Limb (tissue), 2 donors: ENCODE results near the gene CUEDC1.

Experiments
- DNase-seq, 2 donors: peaks; one replicate each; pipeline ENCODE4 v3.0.0-alpha.2; 2016; ENCODE audit errors: extremely low spot score in 2 of 2

Gene CUEDC1

GRCh38 chr17:57955183-57955931 lies at the start of gene CUEDC1:
Gene CUEDC1 (minus strand): TSS chr17:57955412. CDS start chr17:57885564, 69,848 bp downstream.
- peak; percentile 70 to 89 for DNase-seq

- no peak for DNase-seq
Observed at GRCh38 chr17:58004060-58004459, 48.8 kb upstream of the CUEDC1 start.

DNA sequence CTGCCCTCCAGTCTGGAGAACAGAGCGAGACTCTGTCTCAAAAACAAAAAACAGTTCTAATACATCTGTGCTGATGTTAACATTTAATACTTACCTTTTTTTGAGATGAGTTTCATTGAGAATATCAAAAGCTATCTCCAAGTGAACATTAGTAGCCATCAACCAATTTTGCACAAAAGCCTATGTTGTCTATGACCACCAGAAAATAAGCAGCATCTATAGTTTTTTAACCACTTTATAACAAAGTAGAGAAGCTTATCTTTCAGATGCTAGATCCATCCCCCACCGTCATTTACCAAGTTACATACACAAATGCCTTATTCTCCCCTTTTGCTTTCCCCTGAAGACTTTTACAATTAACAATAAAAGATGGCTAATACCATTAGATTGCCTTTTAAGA lies 47.8 kb upstream of the CUEDC1 start:
- no peak for DNase-seq

GRCh38 chr17:58002154-58002948 lies 47.1 kb upstream of the CUEDC1 start:
- DNase-seq, result no peak

- no peak for DNase-seq
Observed at GRCh38 chr17:58001461-58002124, 46.4 kb upstream of the CUEDC1 start.

DNA sequence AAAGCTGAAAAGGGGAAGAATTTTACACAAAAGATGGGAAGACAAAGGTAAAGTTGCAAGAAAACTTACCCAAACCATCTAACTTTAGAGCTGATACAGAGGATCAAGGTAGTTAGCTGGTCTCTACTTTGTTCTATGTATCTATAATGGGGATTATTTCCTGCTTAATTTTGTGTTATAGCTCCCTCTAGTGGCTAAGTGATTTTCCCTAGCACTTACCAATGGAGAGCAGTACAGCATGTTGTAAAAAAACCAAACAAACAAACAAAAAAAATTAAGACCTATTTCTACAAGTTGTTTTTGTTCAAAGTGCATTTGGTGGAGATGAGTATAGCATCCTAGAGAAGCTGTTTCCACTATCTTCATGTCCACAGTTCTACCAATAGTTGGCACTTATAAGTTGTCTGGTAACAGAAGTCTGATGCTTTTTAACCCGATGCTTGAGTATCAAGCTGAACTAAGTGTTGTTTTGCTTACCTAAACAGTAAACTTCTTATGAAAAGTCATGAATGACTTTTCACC lies 44.3 kb upstream of the CUEDC1 start:
- DNase-seq, result peak in 1 of 2 donors; percentile 87

- DNase-seq, result no peak
Observed at GRCh38 chr17:57999010-57999495, 43.8 kb upstream of the CUEDC1 start.

DNA sequence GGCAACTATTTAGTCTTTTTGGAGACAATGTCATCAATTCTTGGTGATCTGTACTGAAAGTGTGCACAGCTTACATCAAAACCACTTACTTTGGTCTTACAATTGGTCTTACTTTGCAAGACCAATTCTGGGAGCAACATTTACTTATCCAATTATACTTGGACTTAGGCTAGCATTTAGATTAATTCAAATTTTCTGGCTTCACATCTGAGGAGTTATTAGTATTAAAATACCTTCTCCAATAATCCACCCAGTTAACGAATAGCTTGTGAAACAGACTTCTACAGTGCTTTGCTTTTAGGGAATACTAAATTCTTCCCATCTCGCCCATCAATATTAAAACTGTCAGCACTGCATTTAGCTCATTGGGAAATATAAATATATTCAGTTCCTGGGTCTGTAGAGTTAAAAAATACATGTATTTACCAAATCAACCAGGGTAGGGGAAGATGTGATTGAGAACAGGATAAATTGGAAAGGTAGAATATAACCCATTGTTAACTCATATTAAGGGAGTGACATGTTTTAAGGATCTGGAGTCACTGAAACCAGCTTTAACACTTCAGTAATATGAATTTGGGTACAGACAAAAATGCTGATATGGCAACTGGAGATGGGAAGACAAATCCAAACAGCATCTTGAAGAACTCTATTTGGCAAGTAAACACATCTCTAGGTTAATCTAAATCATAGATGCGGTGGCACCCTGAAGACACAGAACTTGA lies 42.0 kb upstream of the CUEDC1 start:
- no peak for DNase-seq

GRCh38 chr17:57995076-57995956 lies 40.1 kb upstream of the CUEDC1 start:
- DNase-seq, result peak; percentile 68 to 74

- no peak for DNase-seq
Observed at GRCh38 chr17:57994436-57994835, 39.2 kb upstream of the CUEDC1 start.

DNA sequence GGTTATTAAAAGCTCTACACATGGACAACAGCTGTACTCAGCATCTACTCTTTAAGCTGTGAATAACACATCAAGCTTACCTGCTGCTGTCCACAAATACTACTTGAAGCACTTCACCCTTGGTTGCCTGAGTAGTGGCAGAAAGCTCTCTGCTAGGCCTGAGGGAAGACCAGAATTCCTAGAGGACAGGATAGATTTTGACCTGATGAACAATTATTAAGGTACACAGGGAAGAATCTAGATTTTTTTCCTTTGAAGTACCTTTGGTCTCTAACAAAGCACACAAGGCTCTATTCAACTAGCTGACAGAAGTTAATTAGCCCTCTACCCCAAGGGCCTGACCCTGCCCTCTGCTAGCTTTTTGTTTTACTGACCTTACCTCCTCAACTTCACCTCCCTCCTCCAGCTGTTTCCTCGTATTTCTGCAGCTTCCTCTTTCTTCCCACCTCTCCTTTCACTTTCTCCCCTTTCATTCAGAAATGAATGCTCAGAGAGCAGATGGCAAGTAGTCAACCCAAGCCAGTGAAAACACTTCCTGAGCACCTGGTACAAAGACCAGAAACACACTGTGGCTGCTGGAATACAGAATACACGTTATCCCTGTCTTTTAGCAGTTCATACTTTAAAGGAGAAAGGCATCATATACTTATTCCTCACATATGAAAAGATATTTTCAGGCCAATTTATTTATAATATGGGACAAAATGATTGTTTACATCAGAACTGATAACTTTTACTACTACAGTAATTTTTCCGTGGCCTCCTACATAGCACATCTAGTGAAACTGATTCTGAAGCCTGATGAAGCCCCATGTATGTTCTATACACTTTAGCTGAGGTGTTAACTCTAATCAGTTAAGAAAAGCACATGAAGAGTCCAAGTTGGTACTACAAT lies 38.5 kb upstream of the CUEDC1 start:
- no peak for DNase-seq

DNA sequence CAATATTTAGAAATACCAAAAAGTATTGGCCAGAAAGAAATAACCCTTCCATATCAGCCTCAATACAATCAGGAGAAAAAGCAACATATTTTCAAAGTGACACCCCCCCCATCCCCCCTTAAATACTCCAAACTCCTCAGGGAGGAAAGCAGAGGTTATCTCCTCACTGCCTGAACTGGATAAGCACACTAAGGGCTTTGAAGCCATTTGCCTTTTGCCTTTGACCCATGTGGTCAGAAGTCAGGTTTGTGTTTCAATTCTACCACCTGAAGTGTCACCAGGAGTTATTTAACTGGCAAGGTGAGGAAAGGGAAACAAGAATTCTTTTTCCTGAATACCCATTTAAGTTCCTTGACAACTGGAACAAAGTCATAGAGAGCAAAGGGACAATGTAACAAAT lies 36.3 kb upstream of the CUEDC1 start:
- DNase-seq, result no peak

DNA sequence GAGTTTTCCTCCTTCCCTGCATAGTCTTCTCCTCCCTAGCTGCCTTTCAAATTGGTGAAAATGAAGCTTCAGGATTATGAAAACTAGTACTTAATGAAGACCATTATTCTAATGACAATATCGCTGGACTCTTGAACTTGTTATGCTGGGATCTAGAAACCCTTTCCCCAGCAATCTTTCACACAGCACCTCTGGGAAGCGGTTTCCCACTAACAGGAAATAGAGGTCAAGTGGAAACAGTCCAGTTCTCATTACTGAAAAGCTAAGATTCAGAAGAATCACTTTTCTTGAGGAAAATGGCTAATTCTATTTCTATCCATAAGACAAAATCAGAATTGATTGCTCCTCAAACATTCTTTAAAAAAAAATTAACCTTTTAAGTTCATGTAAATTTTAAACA lies 34.8 kb upstream of the CUEDC1 start:
- no peak for DNase-seq

GRCh38 chr17:57988301-57989250 lies 33.4 kb upstream of the CUEDC1 start:
- DNase-seq, result peak; percentile 81 to 87

DNA sequence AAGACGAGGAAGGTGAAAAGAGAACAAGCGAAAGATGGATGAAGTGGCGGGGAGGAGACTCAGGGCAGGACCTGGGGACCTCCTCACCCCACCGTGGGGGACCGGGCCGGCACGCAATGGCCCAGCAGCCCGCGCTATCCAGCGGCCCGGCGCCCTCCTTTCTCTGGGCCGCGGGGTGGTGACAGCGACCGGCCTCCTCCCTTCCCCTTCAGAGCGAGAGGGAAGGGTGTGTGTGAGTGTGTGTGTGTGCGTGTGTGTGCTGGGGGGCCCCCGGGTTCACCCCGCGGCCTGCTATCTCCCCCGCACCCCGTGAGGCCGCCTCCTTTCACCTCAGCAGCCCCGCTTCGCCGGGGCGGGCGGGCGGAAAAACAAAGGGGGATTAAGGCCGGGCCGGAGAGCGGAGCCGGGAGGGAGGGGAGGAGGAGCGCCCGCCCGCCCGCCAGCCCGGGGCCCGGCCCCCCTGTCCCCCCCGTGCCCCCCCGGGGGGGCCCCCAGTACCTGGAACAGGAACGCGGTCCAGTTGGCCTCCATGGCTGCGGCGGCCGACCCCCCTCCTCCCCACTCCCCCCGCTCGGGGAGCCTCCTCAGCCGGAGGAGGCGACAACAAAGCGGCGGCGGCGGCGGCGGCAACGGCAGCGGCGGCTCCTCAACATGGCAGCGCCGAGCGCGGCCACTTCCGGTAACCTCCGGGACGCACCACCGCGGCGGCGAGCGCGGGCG lies 32.5 kb upstream of the CUEDC1 start, which contains the start of gene VEZF1:
VEZF1 (minus strand) TSS at position 674 of the 720 bp plus-strand sequence; CDS start at position 531, 143 bp downstream.
- DNase-seq, result peak; percentile 70 to 90

DNA sequence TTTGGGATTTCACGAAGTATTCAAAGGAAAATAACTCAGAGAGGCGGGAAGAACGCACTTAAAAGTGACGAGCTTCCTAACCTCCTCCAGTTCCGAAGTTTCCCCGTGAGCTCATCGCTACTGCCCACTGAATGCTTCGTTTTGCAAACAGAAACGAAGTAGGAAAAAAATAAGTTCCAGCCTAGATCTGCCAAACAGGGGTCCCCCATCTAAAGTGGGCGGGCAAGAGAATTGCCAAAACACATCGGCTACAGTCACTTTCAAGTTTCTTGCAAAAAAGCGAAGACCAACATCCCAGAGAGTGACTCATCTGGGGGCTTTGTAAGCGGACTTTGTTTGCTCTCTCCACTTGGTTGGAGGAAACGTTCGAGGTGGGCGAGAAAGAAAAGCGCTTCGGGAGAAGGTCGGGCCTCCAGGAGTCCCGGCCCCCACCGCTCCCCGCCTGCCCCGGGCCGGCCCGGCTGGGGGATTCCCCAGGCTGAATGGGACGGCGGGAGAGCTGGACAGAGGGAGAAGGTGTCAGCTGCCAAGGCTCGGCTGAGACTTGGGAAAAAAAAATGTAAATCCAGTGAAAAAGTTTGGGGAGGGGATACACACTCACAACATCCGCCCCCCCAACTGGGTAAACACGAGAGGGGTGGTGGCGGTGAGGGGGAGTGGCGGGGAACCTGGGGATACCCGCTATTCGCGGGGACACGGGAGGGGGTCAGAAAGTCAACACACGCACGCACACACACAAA lies 31.8 kb upstream of the CUEDC1 start:
- peak; percentile 58 to 72 for DNase-seq

- DNase-seq, result no peak
Observed at GRCh38 chr17:57985675-57985974, 30.4 kb upstream of the CUEDC1 start.
